ENCODE data around the gene CCKAR. TPM values are rescaled to one million over a fixed set of nuclear protein-coding genes. Genes with fewer than 3 reads are reported as not detected.

CCKAR gene
- total and polyA plus RNA-seq, 4 experiments from 2014 or later = not detected

GRCh38 chr4:26489101-26489985, 941 bp downstream of the CCKAR start:
- DNase-seq = no peak
- Mint-ChIP-seq H3K27me3 (peaks cover 5 to 13% of the 10 kb centered on the region in 2 donors), H3K4me3 (no peak overlapping the region), H3K27ac (no peak overlapping the region), H3K4me1 (no peaks in the 10 kb centered on the region), H3K9me3 (no peaks in the 10 kb centered on the region), H3K36me3 (no peaks in the 10 kb centered on the region)
- ChIA-PET CTCF (ENCODE audit: partially characterized antibody) (no interaction called here), POLR2A (ENCODE audit: partially characterized antibody) (interaction anchor here (0.8 kb wide), 1 partner anchor 365 kb away, joined by 4 read pairs; no protein-coding TSS in a partner anchor)
- Histone ChIP-seq H3K27me3 (ENCODE audit: insufficient read depth, low read length) (no peaks in the 10 kb centered on the region), H3K36me3 (ENCODE audit: insufficient read depth, low read length) (no peaks in the 10 kb centered on the region), H3K9me3 (ENCODE audit: control insufficient read depth in 1 of 2, low read length in 2 of 2) (no peaks in the 10 kb centered on the region), H3K4me1 (ENCODE audit: insufficient read depth, low read length) (no peaks in the 10 kb centered on the region), H3K4me3 (ENCODE audit: low read length in 2 of 2) (no peak overlapping the region), H3K27ac (ENCODE audit: low read depth, low read length) (no peak overlapping the region)
- intact Hi-C loops (cut with micrococcal nuclease) = no loop called here

GRCh38 chr4:26485684-26486083, 4.6 kb downstream of the CCKAR start:
- CTCF ChIA-PET (ENCODE audit: partially characterized antibody) = interaction anchor here (1.5 kb wide), 1 partner anchor 22 kb away, joined by 3 read pairs; no protein-coding TSS in a partner anchor

GRCh38 chr4:26484516-26484915, 5.8 kb downstream of the CCKAR start:
- Histone ChIP-seq H3K4me1 (ENCODE audit: insufficient read depth, low read length) (no peaks in the 10 kb centered on the region), H3K9me3 (ENCODE audit: control insufficient read depth in 1 of 2, low read length in 2 of 2) (no peaks in the 10 kb centered on the region), H3K27ac (ENCODE audit: low read depth, low read length) (no peak overlapping the region), H3K27me3 (ENCODE audit: insufficient read depth, low read length) (no peaks in the 10 kb centered on the region), H3K36me3 (ENCODE audit: insufficient read depth, low read length) (no peaks in the 10 kb centered on the region), H3K4me3 (ENCODE audit: low read length in 2 of 2) (no peak overlapping the region)
- DNase-seq = no peak
- intact Hi-C loops (cut with micrococcal nuclease) = no loop called here
- Mint-ChIP-seq H3K27me3 (peaks cover 5 to 8% of the 10 kb centered on the region in 2 donors), H3K4me3 (no peak overlapping the region), H3K27ac (no peak overlapping the region), H3K4me1 (no peaks in the 10 kb centered on the region), H3K36me3 (no peaks in the 10 kb centered on the region), H3K9me3 (no peaks in the 10 kb centered on the region)
- CTCF ChIA-PET (ENCODE audit: partially characterized antibody) = interaction anchor here (1.5 kb wide), 1 partner anchor 21 kb away, joined by 3 read pairs; no protein-coding TSS in a partner anchor
- POLR2A ChIA-PET (ENCODE audit: partially characterized antibody) = no interaction called here

More at GRCh38 chr4:26485684-26486083, 4.6 kb downstream of the CCKAR start:
- Histone ChIP-seq H3K27me3 (ENCODE audit: insufficient read depth, low read length) (no peaks in the 10 kb centered on the region), H3K4me3 (ENCODE audit: low read length in 2 of 2) (no peak overlapping the region), H3K27ac (ENCODE audit: low read depth, low read length) (no peak overlapping the region), H3K9me3 (ENCODE audit: control insufficient read depth in 1 of 2, low read length in 2 of 2) (no peaks in the 10 kb centered on the region), H3K4me1 (ENCODE audit: insufficient read depth, low read length) (no peaks in the 10 kb centered on the region), H3K36me3 (ENCODE audit: insufficient read depth, low read length) (no peaks in the 10 kb centered on the region)
- no peak for DNase-seq
- H3K27ac Mint-ChIP-seq = no peak overlapping the region
- H3K27me3 Mint-ChIP-seq = peaks cover 5 to 10% of the 10 kb centered on the region in 2 donors
- H3K36me3 Mint-ChIP-seq = no peaks in the 10 kb centered on the region
- H3K4me3 Mint-ChIP-seq = no peak overlapping the region
- intact Hi-C loops (cut with micrococcal nuclease) = no loop called here
- H3K4me1 Mint-ChIP-seq = no peaks in the 10 kb centered on the region
- H3K9me3 Mint-ChIP-seq = no peaks in the 10 kb centered on the region
- POLR2A ChIA-PET (ENCODE audit: partially characterized antibody) = no interaction called here

- H3K27ac Mint-ChIP-seq = no peak overlapping the region
Observed at GRCh38 chr4:26484032-26484515, 6.2 kb downstream of the CCKAR start.

GRCh38 chr4:26482508-26483462, 7.5 kb downstream of the CCKAR start:
- POLR2A ChIA-PET (ENCODE audit: partially characterized antibody) = no interaction called here
- CTCF ChIA-PET (ENCODE audit: partially characterized antibody) = interaction anchor here (0.9 kb wide), 1 partner anchor 19 kb away, joined by 3 read pairs; no protein-coding TSS in a partner anchor
- no peak for DNase-seq
- Histone ChIP-seq H3K9me3 (ENCODE audit: control insufficient read depth in 1 of 2, low read length in 2 of 2) (no peaks in the 10 kb centered on the region), H3K4me3 (ENCODE audit: low read length in 2 of 2) (no peak overlapping the region), H3K36me3 (ENCODE audit: insufficient read depth, low read length) (no peaks in the 10 kb centered on the region), H3K4me1 (ENCODE audit: insufficient read depth, low read length) (no peaks in the 10 kb centered on the region), H3K27me3 (ENCODE audit: insufficient read depth, low read length) (no peaks in the 10 kb centered on the region), H3K27ac (ENCODE audit: low read depth, low read length) (no peak overlapping the region)
- intact Hi-C loops (cut with micrococcal nuclease) = no loop called here
- no peaks in the 10 kb centered on the region for H3K36me3 Mint-ChIP-seq
- H3K9me3 Mint-ChIP-seq = no peaks in the 10 kb centered on the region
- H3K27ac Mint-ChIP-seq = peak overlapping the region in 1 of 7 donors; percentile 11
- no peaks in the 10 kb centered on the region for H3K4me1 Mint-ChIP-seq
- H3K4me3 Mint-ChIP-seq = no peak overlapping the region
- H3K27me3 Mint-ChIP-seq = peaks cover 0 to 6% of the 10 kb centered on the region in 2 donors

More at GRCh38 chr4:26484032-26484515, 6.2 kb downstream of the CCKAR start:
- Mint-ChIP-seq H3K36me3 (no peaks in the 10 kb centered on the region), H3K27me3 (peaks cover 3 to 6% of the 10 kb centered on the region in 2 donors), H3K9me3 (no peaks in the 10 kb centered on the region), H3K4me3 (no peak overlapping the region), H3K4me1 (no peaks in the 10 kb centered on the region)
- no peak for DNase-seq
- Histone ChIP-seq H3K27ac (ENCODE audit: low read depth, low read length) (no peak overlapping the region), H3K9me3 (ENCODE audit: control insufficient read depth in 1 of 2, low read length in 2 of 2) (no peaks in the 10 kb centered on the region), H3K36me3 (ENCODE audit: insufficient read depth, low read length) (no peaks in the 10 kb centered on the region), H3K4me1 (ENCODE audit: insufficient read depth, low read length) (no peaks in the 10 kb centered on the region), H3K4me3 (ENCODE audit: low read length in 2 of 2) (no peak overlapping the region), H3K27me3 (ENCODE audit: insufficient read depth, low read length) (no peaks in the 10 kb centered on the region)
- ChIA-PET POLR2A (ENCODE audit: partially characterized antibody) (no interaction called here), CTCF (ENCODE audit: partially characterized antibody) (no interaction called here)
- intact Hi-C loops (cut with micrococcal nuclease) = no loop called here

- Mint-ChIP-seq H3K9me3 (no peaks in the 10 kb centered on the region), H3K4me3 (no peak overlapping the region), H3K36me3 (no peaks in the 10 kb centered on the region), H3K27ac (no peak overlapping the region), H3K27me3 (peaks cover 2 to 7% of the 10 kb centered on the region in 2 donors), H3K4me1 (no peaks in the 10 kb centered on the region)
- POLR2A ChIA-PET (ENCODE audit: partially characterized antibody) = no interaction called here
- Histone ChIP-seq H3K4me3 (ENCODE audit: low read length in 2 of 2) (no peak overlapping the region), H3K36me3 (ENCODE audit: insufficient read depth, low read length) (no peaks in the 10 kb centered on the region), H3K9me3 (ENCODE audit: control insufficient read depth in 1 of 2, low read length in 2 of 2) (no peaks in the 10 kb centered on the region), H3K4me1 (ENCODE audit: insufficient read depth, low read length) (no peaks in the 10 kb centered on the region), H3K27ac (ENCODE audit: low read depth, low read length) (no peak overlapping the region), H3K27me3 (ENCODE audit: insufficient read depth, low read length) (no peaks in the 10 kb centered on the region)
- CTCF ChIA-PET (ENCODE audit: partially characterized antibody) = no interaction called here
- intact Hi-C loops (cut with micrococcal nuclease) = no loop called here
- DNase-seq = no peak
Observed at GRCh38 chr4:26478330-26478729, 12.0 kb downstream of the CCKAR start.

GRCh38 chr4:26476545-26476944, 13.7 kb downstream of the CCKAR start:
- Mint-ChIP-seq H3K27ac (peak overlapping the region in 1 of 7 donors; percentile 35), H3K9me3 (no peaks in the 10 kb centered on the region), H3K4me3 (no peak overlapping the region), H3K36me3 (no peaks in the 10 kb centered on the region), H3K4me1 (no peaks in the 10 kb centered on the region), H3K27me3 (peaks cover 2 to 7% of the 10 kb centered on the region in 2 donors)
- ChIA-PET CTCF (ENCODE audit: partially characterized antibody) (no interaction called here), POLR2A (ENCODE audit: partially characterized antibody) (no interaction called here)
- no peak overlapping the region for H3K4me3 ChIP-seq (ENCODE audit: low read length in 2 of 2)
- H3K27ac ChIP-seq (ENCODE audit: low read depth, low read length) = no peak overlapping the region
- intact Hi-C loops (cut with micrococcal nuclease) = no loop called here
- no peaks in the 10 kb centered on the region for H3K9me3 ChIP-seq (ENCODE audit: control insufficient read depth in 1 of 2, low read length in 2 of 2)
- no peak for DNase-seq
- no peaks in the 10 kb centered on the region for H3K27me3 ChIP-seq (ENCODE audit: insufficient read depth, low read length)
- no peaks in the 10 kb centered on the region for H3K4me1 ChIP-seq (ENCODE audit: insufficient read depth, low read length)
- H3K36me3 ChIP-seq (ENCODE audit: insufficient read depth, low read length) = no peaks in the 10 kb centered on the region

Measured in CD4-positive, alpha-beta memory T cell (primary cell).